ENCODE measurements around the gene FAHD1.
"Not testable (repeated sequence)": the region's sequence is repeated elsewhere in the genome, so short reads cannot be mapped to it uniquely, and the experiment has no call there.

FAHD1 gene

DNA sequence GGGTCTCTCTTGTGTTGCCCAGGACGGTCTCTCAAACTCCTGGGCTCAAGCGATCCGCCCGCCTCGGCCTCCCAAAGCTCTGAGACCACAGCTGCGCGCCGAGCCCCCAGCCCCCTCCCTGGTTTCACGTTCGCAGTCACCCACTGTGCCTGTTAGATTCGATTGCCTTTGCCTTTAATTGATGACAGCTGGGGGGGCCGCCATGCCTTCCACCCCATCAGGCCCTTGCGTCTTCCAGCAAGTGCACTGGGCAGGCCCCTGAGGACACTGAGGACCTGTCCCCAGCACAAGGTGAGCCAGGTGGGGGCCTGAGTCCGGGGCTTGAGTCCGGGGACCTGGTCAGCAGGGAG is 36.8 kb upstream of the FAHD1 start:
- no peak for DNase-seq

DNA sequence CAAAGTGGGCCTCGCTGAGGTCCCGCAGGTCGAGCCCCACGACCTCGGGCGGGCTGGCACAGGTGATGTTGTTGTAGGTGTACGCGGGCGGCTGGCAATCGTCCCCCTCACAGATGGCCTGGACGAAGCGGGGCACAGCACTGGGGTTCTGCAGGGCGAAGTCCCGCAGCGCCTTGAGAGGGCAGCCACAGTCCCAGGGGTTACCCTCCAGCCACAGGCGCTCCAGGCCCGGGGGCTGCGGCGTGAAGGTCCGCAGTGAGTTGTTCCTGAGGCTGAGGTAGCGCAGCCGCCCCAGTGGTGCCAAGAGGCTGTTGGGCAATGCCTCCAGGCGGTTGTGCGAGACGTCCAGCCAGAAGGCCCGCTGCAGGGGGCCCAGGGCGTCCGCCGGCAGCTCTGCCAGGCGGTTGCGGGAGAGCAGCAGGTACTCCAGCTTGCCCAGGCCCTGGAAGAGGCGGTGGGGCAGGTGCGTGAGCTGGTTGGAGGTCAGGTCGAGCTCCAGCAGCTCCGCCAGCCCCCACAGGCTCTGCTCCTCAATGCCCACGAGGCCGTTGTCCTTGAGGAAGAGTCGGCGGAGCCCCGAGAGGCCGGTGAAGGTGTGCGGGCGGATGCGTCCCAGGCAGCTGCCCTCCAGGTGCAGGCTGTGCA is 36.3 kb upstream of the FAHD1 start:
- DNase-seq: no peak

DNA sequence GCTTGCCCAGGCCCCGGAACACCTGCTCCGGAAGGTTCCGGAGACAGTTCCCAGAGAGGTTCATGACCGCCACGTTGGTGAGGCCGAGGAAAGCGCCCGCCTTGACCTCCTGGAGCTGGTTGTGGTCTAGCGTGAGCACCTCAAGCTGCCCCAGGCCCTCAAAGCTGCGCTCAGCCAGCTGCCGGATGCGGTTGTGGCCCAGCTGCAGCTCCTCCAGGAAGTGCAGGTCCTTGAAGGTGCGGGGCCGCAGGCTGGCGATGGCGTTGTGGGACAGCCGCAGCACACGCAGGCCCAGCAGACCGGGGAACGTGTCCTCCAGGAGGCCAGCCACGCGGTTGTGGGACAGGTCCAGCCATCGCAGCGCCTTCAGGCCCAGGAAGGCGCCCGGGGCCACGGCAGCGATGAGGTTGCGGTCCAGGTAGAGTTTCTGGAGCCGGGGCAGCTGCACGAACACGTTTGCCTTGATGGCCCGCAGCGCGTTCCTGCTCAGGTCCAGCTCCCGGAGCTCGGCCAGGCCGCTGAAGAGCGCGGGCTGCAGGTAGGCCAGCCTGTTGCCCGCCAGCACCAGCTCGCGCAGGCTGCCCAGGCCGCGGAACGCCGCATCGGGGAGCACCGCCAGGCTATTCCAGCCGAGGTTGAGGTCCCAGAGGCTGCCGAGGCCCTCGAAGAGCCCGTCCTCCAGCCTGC is 35.6 kb upstream of the FAHD1 start:
- no peak for DNase-seq

DNA sequence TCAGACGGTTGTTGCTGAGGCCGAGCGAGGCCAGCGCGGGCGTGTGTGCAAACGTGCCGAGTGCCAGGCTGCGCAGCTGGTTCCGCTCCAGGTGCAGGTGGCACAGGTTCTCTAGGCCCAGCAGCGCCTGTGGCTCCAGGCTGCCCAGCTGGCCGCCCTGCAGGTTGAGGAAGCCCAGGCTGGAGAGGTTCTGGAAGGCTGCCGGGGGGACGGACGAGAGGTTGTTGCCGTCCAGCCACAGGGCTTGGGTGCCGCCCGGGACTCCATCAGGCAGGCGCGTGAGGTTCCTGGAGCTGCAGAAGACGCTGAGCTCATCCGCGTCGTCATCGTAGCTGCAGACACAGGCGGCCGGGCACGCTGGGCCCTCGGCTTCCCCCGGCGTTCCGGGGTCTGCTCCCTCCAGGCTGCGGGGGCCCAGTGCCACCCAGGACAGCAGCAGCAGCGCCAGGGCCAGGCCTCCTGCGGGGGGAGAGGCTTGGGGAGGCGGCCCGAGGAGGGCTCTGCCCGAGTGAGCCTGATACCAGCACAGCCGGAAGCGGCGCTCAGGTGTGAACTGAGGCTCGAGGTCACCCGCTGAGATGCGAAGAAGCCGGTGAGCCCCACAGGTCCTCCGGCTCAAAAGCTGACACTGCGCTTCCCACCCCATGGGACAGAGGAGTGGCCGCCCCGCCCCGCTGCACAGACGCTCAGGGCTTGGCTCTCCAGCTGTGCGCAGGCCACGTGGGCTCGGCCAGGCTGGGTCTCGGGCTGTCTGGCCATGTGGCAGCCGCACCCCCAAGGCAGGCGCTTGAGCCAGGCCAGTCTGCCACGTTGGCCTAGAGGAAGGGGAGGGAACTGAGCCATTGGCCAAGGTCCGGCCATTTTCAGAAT is 34.8 kb upstream of the FAHD1 start:
- no peak for DNase-seq

DNA sequence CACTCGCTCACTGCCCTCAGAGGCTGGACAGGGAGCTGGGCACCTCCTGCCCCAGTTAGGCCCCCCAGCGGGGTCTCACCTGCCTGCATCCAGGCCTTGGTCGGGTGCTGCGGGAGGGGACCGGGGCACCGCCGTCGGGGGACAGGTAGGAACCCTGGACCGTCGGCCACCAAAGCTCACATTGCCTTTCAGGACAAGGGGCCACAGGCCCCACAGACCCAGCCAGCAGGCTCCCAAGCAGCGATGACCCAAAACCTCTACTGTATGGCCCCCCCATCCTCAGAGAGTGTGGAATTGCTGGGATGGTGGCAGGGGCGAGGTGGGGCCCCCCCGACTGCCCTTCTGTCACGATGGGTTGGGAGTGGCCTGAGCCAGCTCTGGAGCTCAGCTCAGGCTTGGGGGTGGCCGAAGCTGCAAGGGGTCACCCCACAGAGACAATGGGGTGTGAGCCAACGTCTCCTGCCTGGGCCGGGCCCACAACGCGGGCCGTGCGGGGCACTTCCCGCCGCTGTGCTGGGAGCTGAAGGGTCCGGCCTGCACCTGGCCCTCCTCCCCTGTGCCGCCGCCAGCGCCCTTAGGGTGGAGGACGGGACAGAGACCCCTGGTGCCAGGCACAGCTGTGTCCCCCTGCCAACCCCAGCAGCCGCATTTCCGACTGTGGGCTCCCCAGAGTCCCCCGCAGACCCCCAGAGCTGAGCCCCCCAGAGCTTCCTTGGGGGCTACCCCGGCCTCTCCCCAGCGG is 34.0 kb upstream of the FAHD1 start:
- no peak for DNase-seq

DNA sequence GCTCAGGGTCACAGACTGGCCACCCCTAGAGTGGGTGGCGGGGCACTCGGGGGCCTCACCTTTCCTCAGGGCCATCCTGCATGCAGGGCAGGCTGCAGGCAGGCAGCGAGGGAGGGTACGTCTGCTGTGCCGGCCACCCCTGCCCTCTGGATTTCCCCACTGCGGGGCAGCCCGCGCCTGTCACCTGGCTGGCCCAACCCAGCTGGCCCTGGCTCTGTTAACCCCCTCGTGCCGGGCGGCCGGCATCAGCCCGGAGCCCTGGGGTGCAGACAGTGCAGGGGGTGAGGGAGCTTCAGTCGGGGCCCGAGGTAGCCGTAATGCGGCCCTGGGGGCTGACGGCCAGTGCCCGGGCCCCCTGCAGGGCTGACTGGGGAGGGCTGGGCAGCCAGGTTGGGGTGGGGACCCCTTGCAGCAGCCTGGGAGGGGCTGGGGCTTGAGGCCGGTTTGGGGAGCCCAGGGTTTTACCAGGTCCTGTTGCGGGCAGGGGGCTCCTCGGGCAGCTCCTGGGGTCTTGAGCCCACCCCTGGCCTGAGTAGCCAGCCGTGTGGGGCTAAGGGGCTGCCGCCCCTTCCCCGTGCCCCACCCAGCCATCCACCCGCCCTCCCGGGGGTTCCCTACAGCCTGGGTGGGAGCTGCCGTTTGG is 33.3 kb upstream of the FAHD1 start, which contains the start of gene IGFALS:
TSS of gene IGFALS (minus strand) at position 128 of the 643 bp plus-strand sequence. CDS start at position 75, 53 bp downstream.
- no peak for DNase-seq

DNA sequence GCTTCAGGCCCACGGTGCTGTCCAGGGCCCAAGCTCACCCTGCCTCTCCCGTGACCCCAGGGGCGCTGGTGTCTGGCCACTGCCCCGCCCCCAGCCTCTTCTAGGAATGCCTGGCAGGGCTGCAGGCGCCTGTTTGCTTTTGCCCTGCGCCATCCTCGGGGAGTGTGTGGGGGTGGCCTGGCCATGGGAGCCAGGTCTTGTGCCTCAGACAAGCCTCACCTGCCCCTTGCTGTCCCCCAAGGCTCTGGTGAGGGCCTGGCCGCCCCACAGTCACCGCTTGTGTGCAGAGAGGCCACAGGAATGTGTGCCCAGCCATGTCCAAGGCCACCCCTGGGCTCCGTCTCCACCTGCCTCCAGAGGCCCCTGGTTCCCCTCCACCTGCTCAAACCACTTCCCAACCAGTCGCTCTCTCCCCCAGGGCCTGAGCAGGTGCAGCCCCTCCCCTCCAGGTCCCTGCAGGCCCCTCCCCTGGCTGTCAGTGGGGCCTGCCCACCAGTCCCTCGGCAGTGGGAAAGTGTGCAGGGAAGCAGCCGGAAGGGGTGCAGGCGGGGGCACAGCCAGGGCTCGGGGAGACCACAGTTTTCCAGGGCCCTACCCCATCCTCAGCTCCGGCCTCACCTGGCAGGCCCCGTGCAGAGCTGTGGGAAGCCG is 32.7 kb upstream of the FAHD1 start:
- no peak for DNase-seq

DNA sequence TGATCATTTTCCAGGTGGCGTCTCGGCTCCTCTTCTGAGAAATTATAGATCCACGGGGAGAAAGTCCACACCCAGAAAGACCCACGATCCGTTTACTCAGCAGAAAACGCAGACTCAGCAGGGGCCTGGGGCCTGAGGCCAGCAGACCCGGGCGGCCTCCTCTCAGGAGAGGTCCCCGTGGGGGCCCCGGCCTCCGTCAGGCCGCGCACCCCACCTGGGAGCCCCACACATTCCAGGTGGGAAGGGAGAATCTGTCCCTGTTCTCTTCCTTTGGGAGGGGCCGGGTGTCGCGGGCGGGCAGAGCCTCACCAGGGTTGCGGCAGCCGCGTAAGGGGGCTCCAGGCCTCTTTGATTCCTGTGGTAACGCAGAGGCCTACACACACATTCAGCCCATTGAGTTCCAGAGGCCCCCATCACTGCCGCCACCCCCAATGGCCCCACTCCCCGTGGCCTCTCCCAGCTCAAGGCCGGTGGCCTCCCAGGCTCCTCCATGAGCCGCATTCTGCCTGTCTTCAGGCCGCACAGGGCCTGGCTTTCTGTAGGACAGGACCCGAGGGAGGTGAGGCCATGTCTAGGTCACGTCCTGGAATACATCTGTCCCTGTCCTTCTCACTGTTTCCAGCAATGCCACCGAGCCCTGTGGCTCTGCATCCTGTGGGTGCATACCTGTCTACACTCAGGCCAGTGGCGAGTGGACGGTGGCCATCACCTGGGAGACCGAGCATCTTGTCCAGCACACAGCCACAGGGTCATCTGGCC is 31.9 kb upstream of the FAHD1 start:
- DNase-seq: no peak

DNA sequence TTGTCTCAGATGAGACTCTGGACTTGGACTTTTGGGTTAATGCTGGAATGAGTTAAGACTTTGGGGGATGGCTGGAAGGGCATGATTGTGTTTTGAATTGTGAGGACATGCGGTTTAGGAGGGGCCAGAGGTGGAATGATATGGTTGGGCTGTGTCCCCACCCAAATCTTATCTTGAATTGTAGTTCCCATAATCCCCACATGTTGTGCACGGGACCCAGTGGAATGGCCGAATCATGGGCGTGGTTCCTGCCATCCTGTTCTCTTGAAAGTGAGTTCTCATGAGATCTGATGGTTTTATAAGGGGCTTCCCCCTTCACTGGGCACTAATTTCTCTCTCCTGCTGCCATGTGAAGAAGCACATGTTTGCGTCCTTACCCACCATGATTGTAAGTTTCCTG is 27.7 kb upstream of the FAHD1 start:
- DNase-seq: not testable (repeated sequence)

DNA sequence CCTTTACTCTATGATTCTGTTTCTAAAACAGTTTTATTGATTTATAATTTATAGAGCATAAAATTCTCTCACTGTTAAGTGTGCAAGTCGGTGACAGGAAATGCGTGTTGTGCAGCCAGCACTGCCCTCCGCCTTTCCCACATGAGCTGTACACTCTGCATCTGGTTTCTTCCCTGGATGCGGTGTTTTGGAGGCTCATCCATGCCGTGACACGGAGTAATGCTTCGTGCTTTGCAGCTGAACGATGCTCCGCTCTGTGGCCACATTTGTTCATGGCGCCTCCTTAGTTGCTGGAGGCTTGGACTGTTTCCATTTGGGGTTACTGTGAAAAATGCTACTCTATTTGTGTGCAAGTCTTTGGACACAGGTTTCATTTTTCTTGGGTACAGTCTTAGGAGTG is 26.3 kb upstream of the FAHD1 start:
- no peak for DNase-seq

DNA sequence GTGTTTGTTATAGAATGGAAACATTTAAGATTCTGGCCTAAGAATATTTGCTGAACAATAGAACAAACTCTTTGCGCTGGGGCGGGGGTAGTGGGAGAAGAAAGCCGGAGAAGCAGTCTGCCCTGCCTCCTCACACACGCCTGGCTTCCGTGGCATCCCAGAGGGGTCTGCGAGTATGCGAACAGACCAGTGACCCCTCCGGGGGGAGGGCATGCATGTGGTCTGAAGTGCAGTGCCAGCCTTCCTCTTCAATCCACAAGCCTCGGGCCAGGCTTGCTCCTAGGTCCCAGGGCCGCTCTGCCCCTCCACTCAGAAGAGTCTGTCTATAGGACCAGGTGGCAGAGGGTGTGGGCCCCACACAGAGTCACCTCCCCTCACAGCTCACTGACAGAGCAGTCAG is 19.4 kb upstream of the FAHD1 start:
- DNase-seq: no peak

DNA sequence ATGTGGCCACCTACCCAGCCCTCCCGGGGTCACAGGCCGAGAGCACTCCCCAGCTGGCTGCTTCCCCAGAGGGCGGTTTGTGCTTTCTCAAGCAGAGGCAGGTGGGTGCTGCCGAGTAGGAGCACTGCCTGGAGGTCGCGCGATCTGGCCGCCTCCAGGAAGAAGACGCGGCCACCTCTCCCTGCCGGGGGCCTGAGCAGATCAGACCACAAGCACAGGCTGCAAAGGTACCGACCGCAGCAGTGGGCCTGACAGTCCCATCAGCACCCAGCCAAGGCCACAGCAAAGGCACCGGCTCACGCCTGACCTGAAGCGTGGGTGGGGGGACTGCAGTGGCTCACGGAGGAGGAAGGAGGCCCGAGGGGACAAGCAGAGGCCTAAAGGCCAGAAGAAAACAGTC is 18.3 kb upstream of the FAHD1 start:
- no peak for DNase-seq

DNA sequence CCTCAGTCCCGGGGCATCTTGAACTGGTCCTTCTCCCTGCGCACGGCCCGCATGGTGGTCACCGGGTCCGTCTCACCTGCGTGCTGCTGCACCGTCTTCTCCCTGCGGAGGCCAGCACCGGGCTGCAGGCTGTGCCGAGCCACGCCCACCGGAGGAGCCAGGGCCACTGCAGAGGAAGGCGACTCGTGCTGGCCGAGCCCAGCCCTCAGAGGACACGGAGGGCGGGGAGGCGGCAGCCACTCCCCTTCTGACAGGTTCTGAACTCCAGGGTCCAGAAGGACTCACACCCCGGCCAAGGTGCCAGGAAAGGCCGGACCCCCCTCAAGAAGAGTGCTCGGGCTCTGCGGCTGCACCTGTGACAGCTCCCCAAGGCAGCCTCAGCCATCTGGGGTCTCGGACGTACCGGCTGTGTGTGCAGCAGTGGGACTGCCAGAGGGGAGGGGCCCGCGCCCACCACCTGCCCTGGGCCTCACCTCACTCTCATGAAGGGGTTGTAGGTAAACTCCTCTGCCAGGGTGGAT is 17.7 kb upstream of the FAHD1 start:
- DNase-seq: no peak

DNA sequence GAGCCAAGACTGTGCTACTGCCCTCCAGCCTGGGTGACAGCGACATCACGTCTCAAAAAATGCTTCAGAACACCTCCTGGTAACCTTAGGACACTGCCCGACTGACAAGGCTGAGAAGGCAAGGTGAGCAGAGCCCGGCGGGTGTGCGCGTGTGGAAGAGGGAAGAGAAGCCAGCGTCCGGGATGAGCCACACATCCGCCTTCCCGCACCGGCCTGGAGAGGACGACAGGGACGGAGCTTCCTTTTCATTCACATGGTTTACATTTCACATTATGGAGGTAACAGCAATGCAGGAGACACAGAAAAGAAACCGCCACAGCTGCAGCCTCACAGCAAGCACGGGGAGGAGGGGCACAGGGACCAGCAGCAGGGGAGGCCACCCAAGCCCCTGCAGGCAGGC is 16.9 kb upstream of the FAHD1 start:
- no peak for DNase-seq

DNA sequence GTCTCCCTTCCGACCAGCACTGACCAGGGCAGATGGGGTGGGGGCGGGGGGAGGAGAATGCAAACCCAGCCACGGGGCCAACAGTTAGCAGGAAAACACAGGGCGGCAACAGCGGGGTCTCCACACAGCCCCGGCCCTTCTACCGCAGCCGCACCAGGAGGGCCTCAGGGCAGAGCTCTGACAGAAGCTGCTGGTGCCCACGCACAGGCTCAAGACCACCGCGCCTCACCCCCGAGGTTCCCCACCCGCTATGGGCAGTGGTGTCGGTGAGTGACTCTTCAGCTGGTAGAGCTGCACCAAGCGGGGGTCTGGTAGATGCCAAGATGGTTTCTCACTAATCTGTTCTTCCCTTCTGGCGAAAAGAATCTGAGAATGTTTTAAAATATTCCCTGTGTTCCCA is 16.5 kb upstream of the FAHD1 start:
- DNase-seq: no peak

DNA sequence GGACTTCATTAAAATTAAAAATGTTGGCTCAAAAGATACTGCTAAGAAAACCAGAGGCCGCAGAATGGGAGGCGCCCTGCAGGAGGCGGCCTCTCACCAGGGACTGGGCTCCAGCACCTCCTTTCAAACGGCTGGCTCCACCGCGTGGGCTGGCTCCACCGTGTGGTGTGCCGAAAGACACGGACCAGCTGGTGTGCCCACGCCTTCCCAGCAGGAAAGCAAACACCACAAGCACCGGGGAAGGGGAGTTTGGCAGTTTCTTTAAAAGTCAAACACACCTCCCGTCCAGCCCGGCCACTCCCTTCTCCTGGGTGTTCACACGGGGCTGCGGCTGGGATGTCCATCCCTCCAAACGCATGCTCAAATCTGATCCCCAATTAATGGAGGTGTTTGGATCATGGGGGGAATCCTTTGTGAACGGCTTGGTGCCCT is 14.3 kb upstream of the FAHD1 start:
- DNase-seq: peak; percentile 93

DNA sequence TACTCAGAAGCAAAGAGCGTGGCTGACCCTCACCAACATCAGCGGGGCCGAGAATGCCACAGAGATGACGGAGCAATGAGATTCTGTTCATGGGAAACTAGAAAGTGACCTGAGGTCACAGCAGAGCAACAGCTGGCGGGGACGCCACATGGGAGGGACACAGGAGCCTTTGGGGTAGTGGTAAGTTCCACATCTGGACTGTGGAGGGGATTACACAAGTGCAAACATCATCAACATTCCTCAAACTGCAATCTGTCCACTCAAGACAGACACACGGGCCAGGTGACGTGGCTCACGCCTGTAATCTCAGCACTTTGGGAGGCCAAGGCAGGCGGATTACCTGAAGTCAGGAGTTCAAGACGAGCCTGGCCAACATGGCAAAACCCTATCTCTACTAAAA is 11.5 kb upstream of the FAHD1 start:
- DNase-seq: no peak

DNA sequence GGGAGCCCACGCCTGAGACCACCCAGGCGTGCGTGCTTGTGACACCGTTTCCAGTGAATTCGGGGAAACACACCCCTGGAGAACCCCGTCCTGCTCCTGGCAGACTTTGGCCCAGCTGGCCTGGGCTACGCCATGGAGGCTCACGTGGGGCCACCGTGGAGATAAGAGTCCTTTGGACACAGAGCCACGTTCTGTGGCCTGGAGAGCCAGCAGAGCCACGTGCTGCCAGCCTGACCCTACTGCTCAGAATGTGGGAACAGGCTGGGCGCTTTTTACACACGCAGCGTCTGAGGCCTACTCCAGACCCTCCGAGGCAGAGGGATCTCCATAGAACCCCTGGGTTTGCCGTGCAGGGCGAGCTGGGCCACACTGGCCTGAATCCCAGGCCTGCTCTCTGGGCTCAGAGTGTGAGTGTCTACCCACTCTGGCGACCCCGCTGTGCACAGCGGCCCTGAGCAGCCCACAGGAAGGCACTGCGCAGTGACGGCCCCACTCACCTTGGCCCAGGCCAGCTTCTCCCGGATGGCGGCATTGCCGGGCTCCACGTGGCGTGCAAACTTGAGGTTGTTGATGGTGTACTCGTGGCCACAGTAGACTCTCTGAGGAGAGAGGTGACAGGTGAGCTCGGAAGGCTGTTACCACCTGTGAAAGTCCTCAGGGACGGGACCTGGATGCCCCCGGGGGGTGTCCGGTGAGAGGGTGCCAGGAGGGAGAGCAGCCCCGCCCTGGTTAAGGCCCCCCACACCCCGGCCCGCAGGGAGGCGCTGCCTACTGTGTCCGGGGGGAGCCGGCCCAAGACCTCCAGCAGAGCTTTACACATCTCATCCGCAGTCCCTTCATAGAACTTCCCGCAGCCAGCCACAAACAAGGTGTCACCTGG is 10.4 kb upstream of the FAHD1 start:
- no peak for DNase-seq

DNA sequence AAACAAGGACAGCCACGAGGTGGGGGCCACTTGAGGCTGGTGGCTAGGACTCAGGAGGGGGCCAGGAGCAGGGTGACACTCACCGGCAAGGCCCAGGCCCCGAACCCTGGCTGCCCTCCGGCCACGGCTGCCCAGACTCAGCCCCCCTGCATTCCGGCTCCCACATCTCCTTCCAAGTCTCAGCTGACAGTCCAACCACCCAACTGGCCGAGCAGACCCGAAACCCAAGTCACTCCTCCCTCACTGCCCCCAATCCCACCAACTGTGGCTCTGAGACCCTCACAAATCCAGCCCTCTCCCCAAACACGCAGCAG is 9.8 kb upstream of the FAHD1 start:
- no peak for DNase-seq

DNA sequence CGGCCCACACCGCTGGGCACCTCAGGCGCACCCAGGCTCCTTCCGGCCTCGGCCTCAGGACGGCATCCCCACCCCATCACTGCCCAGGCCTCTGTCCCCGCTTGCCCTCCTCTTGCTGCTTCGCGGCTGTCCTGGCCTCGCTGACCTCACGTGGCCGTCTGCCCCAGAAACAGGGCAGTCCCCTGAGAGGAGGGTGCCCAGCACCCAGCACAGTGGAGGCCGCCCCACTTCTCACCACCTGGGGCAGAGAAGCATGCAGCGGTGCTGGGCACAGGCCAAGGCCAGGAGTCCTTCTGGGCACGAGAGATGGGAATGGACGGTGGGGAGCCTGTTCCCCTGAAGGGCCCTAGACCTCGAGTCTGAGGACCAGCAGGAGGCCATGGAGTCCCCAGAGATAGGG is 9.3 kb upstream of the FAHD1 start:
- DNase-seq: no peak

All from COR-L47 (cell line).